GM19438 (cell line): ENCODE measurements around the gene METAP2.
"Not testable (repeated sequence)": the region's sequence is repeated elsewhere in the genome, so short reads cannot be mapped to it uniquely, and the experiment has no call there.

Source experiments
- ATAC-seq: cut with Tn5 transposase; IDR thresholded peaks from one replicate; pipeline ENCODE4 v1.9.1; 2021; ENCODE audit warnings: low read depth; ENCODE audit not compliant: unreplicated experiment

The METAP2 gene

GRCh38 chr12:95473884-95474659, at the start of gene METAP2:
TSS of gene METAP2 (plus strand) at chr12:95474152. CDS start at chr12:95474180, 28 bp downstream.
- peak; percentile 98 for ATAC-seq

GRCh38 chr12:95424271-95424994, 49.5 kb upstream of the METAP2 start:
- ATAC-seq = no peak

DNA sequence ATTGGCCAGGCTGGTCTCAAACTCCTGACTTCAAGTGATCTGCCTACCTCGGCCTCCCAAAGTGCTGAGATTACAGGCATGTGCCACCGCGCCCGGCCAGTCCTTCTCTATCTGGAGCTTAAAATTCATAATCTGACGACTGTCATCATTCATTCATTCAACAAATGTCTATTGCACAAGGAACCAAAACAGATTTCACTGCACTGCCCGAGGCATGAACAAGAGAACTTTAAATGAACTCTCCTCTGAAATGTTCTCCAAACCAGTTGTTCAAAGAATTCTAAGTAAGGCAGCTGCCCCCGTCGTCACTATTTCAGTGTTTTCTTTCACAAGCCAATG, 44.8 kb upstream of the METAP2 start:
- no peak for ATAC-seq

DNA sequence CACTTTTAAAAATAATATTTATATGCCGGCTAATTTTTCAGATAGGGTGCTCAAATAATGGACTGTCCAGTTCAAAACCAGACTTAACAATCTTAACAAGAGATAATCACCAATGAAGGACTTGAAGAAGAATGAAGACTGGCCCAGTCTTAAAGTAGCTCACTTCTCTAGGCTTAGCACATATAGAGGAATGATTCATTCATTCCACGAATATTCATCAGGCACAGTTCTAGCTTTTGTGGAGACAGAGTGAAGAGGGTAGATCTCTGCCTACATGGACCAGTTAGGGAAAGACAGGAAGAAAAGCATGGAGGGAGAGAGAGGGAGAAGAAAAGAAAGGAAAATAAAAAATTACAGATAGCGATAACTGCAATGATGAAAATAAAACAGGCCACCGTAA, 42.8 kb upstream of the METAP2 start:
- no peak for ATAC-seq

DNA sequence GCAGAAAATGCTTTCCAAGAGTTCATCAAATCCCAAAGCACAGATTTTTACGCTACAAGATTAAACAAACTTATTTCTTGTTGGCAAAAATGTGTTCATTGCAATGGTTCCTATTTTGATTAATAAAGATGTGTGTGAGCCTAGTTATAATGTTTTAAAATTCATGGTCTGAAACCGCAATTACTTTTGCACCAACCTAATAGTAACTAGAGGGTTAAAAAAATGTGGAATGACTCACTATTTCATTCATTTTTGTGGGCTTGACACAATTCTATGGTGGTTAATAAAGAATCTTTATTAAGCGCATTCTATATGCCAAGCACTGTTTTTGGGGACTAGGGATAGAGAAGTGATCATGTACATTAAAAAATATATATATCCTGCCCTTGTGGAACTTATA, 38.6 kb upstream of the METAP2 start:
- no peak for ATAC-seq

- no peak for ATAC-seq
These were observed 36.4 kb upstream of the METAP2 start for GRCh38 chr12:95437565-95437964.

DNA sequence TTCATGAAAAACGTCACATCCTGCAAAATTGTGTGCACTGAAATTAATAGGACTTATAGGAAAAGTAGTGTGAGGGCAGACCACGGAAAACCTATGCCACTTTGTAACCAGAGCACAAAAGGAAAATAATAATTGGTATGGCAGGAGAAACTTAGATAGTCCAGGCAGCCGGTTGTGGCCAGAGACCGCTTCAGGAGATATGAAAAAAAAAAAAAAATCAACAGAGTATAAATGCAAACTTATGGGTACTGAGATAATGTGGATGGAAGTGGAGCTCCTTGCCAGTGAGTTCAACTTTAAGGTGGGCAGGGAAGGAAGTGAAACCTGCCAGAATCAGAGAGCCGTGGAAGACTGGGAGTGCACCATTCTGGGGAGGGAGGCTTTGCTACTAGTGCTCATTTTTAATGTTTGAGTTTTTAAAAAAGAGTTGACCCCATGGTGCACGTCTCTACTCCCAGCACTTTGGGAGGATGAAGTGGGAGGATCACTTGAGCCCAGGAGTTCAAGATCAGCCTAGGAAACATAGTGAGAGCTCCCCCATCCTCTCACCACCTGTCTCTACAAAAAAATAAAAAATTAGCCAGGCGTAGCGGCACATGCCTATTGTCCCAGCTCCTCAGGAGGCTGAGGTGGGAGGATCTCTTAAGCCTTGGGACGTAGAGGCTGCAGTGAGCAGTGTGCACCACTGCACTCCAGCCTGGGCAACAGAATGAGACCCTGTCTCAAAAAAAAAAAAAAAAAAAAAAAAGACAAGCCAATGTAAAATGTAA, 34.3 kb upstream of the METAP2 start:
- no peak for ATAC-seq

DNA sequence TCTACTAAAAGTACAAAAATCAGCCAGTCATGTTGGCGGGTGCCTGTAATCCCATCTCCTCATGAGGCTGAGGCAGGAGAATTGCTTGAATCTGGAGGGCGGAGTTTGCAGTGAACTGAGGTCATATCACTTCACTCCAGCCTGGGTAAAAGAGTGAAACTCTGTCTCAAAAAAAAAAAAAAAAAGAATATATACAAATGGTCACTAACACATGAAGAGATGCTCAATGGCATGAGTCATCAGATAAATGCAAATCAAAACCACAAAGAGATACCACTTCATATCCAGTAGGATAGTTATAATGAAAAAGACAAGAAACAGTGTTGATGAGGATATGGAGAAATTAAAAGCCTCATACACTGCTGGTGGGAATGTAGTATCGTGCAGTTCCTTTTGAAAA, 33.6 kb upstream of the METAP2 start:
- no peak for ATAC-seq

DNA sequence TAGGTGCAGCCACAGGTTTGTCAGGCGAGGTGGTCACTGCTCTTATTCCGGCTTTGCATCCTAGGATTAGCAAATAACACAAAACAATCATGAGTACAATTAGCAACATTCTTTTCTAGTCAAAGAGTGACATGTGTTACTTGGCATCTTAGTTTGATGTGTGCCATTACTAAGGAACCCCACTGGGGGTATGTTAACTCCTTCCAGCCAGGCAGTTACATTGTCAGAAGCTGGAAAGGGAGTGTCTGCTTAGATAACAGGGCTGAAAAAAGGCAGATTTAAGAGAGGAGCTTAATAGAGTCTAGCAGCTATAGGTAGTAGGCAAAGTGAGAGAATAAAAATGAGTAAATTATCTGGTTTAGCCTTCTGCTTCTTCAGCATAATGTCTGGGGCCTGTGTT, 30.5 kb upstream of the METAP2 start:
- ATAC-seq = no peak

DNA sequence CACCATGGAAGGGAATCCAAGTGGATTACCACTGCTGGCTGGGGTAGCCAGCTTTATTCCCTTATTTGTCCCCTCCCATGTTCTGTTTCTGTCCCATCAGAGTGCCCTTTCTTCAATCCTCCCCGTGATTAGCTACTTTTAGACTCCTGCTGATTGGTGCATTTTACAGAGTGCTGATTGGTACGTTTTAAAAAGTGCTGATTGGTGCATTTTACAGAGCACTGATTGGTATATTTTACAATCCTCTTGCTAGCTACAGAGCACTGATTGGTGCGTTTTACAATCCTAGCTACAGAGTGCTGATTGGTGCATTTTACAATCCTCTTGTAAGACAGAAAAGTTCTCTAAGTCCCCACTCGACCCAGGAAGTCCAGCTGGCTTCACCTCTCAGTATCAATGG, 28.9 kb upstream of the METAP2 start:
- ATAC-seq = not testable (repeated sequence)

DNA sequence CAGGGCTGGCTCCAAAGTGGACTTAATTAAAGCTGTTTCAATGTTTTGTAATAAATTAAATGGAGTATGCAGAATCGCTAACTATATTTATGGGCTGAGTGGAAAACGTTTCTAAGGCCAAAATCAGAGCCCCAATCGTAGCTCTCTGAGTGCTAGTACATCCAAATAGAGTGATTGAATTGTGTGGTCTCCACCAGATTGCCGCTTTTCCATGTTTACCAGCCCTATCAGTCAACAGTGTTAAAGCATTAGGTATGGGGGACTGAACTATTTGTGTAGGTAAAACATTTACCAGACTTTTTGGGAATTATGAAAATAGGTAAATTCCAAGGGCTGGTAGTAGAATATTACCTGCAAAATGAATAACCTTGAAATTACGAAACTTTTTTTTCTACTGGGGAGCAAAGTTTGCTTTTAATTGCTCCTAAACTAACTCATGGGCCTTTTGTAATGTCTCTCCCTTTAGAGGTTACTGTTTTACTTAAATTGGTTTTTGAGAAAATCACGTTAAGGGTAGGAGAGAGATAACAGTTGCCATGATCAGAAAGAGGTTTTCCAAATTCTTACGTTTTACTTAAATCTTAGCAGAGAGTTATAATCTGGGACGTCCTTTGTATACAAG, 28.0 kb upstream of the METAP2 start:
- no peak for ATAC-seq

DNA sequence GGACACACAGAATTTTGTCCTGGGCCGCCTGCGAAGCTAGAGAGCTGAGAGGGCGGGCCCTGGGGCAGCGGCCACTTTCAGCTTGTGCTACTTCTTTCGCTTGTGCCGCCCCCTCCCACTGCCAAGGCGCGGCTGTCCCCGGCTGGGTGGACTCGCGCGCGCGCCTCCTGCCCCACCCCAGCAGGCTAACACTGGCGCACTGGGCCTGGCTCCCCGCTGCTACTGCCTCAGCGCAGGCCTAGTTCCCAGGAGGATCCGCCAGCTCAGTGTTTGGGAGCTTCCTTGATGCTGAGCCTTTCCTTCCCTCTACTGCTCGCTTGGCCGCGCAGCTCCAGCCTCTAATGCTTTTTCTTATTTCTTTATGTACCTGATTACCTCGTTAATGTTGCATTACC, 27.4 kb upstream of the METAP2 start:
- no peak for ATAC-seq

GRCh38 chr12:95449656-95450055, 24.3 kb upstream of the METAP2 start:
- not testable (repeated sequence) for ATAC-seq

- ATAC-seq = not testable (repeated sequence)
These were observed 21.5 kb upstream of the METAP2 start for GRCh38 chr12:95452501-95452900.

DNA sequence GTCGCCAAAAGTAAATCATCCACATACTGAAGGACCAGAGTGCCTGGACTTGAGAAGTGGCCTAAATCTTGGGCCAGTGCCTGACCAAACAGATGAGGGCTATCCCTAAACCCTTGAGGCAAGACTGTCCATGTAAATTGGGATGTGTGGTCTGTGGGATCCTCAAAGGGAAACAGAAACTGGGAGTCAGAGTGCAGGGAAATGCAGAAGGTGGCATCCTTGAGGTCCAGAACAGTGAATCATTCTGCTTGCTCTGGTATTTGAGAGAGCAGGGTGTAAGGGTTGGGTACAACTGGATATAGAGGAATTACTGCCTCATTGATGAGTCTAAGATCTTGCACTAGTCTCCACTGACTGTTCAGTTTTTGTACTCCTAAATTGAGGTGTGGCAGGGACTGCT, 20.1 kb upstream of the METAP2 start:
- ATAC-seq = not testable (repeated sequence)

GRCh38 chr12:95454780-95455215, 19.2 kb upstream of the METAP2 start:
- not testable (repeated sequence) for ATAC-seq

DNA sequence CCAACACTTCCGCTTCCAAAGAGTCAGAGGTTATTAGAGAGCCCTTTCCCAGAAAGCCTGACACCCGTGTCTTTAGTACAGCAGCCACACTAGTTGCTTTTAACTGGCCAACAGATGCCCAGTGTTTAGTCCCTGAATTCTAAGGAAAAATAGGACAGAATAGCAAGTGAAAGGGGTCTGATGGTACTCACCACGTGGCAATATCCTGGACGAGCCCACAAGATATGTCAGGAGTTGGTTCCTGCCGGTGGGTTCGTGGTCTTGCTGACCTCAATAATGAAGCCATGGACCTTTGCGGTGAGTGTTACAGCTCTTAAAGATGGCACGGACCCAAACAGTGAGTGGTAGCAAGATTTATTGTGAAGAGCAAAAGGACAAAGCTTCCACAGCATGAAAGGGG, 16.3 kb upstream of the METAP2 start:
- ATAC-seq = not testable (repeated sequence)

- ATAC-seq = no peak
These were observed 15.2 kb upstream of the METAP2 start for GRCh38 chr12:95458761-95459160.

DNA sequence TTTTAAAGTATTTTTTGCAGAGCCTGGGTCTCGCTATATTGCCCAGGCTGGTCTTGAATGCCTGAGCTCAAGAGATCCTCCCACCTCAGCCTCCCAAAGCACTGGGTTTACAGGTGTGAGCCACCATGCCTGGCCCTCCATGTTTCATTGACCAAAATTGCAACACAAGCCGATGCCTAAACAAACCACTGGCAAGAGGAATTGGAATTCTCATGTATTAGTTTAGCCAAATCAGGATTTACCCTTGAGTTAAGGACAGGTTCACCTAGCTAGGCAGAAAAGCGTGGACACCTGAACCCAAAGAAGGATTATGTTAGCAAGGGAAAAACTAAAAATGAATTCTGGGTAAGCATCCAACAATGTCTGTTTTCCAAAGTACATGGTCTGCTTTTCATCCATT, 14.6 kb upstream of the METAP2 start:
- ATAC-seq = no peak

DNA sequence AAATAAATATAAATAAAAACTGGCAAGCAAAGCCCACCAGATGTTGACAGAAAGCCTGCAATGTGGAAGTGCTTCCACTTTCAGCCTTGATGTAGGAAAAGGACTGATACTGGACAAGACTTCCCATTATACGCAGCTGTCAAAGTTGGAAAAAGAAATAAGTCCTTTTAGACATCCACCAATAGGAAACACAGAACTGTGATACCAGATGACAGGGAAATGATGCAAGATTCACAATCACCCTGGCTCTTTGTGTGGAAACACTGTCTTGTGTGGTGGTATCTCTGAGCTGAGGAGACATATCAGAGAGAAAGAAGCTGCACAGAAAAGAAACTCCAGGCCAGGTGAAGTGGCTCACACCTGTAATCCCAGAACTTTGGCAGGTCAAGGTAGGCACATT, 13.8 kb upstream of the METAP2 start:
- ATAC-seq = no peak

DNA sequence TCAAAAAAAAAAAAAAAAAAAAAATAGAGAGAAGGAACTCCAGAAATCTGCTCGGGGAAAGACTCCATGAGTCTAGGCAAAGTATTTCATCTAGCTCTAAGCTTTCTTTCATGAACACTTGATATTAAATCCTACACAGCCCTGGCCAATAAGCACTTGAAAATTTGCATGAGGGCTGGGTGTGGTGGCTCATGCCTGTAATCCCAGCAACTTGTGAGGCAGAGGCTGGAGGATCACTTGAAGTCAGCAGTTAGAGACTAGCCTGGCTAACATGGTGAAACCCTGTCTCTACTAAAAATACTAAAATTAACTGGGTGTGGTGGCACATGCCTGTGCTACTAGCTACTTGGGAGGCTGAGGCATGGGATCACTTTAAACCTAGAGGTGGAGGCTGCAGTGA, 13.1 kb upstream of the METAP2 start:
- ATAC-seq = no peak
